ENCODE data around the gene TTC28. TPM values are rescaled to one million over a fixed set of nuclear protein-coding genes. Genes with fewer than 3 reads are reported as not detected.

Gene TTC28
- polyA plus RNA-seq, 4 donors, result 28.9 to 32.9 (median 31.0) TPM

DNA sequence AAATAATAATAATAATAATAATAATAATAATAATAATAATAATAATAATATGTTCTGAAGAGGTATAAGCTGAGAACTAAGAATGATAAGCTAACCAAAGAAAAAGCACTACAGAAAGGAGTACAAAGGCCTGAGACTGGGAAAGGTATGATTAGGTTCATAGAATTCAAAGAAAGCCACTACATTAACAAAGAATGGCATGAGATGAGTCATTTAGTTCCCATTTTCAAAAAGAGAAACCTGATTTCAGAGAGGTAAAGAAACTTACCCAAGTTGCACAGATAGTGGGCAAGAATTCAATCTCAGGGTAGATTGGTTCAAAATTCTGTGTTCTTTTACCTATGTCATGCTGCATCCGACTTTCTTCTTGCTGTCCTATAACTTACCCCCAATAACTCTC lies 350.9 kb downstream of the TTC28 start:
- DNase-seq (ENCODE audit: low read depth in 4 of 4, low spot score in 3 of 4), result no peak

DNA sequence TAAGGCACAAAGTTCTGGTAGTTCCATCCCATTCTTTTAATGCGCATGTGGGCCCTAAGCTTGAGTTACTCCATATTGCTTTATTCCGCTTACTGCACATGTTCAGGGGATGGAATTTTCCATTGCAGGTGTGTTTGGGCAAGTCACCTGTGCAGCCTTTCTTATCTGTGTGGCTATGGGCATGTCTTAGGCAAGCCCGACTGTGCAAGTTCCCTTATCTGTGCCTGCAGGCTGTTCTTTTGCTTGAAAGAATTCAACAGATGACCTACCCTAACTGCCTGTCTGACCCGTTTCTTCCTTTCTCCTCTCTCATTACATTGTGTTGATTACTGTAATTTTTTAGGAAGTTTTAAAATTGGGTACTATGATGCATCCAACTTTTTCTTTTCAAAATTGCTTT lies 363.6 kb downstream of the TTC28 start:
- no peak for DNase-seq (ENCODE audit: low read depth in 4 of 4, low spot score in 3 of 4)

DNA sequence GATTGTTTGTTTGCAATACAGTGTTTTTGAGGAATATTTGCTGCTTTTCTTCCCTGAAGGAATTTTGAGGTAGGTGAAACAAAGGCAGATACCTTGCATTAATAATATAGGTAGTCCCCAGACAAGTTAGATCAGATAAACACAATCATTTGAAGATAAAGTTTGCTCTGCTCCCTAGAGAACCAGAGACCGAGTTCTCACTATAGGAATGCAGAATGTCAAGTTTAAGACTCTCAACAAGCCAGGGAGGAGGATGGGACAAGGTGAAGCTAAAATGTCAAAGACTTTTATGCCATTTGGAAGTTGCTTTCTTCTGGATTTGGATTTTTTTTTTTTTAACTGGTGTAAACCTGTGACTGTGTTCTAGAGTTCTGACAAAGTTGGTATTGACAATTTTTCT lies 364.7 kb downstream of the TTC28 start:
- no peak for DNase-seq (ENCODE audit: low read depth in 4 of 4, low spot score in 3 of 4)

DNA sequence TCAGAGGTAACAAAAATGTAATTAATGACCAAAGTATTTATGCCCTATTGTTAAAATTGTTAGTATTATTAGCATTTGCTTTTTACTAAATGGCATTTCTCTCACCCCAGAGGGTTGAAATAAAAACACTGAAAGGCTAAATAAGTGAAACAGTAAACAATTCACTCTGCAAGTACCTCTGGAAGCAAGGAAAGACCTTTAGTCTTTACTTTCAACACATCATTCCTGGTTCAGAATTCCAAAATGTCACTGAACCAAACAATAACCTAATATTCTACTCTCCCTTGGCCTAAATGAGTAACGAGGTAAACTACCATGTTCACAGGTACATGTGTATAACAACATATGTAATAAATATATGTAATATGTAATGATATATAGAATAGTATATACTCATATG lies 369.3 kb downstream of the TTC28 start:
- DNase-seq (ENCODE audit: low read depth in 4 of 4, low spot score in 3 of 4), result no peak

DNA sequence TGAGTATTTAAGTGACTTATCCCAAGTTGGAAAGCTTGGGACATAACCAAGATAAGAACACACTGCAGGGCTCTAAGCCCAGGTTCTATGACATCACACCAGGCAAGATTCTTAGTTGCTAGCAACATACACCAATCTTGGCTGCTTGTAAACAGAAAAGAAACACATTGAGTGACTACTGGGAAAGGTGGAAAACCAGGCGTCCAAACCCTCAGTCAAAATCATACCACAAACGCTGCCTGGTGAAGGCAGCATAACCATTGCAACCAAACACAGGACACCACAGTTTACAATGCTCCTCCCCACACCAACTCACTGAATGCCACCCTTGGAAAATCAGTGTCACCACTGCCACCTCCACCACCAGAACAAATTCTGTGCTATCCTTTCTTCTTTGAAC lies 379.9 kb downstream of the TTC28 start:
- DNase-seq (ENCODE audit: low read depth in 4 of 4, low spot score in 3 of 4), result no peak

DNA sequence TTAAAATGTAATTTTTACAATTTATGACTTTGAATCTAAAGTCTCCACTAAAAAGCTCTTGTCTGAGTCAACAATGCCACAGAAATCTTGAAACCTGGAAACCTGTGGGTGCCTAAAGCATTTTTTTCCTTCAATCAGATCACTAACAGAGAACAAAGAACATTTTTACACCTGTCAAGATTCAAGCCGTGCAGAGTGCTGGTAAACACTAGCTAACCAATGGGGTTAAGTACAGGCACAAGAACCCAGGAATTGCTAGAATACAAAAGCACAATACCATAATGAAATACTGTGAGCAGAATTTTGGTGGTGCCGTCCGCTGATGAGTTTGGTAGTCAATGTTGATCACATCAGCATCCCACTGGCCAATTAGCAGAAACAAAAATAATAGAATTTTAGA lies 380.3 kb downstream of the TTC28 start:
- no peak for DNase-seq (ENCODE audit: low read depth in 4 of 4, low spot score in 3 of 4)

DNA sequence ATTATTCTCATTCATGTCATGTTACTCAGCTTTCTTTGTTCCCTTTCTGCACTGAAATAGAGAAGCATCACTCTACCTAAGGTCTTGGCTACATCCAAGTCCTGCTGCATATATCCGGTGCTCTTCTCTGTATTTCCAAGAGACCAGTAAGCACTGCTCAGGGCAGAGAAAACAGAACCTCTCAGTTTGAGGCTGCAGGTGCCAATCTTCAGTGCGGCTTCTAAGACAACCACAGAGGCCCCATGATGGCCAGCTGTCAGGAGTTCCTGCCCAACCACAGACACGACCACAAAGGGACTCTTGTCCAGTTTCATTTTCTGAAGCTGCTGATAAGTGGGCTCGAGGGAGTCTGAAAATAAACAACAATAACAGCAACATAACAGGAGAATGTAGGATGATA lies 382.1 kb downstream of the TTC28 start:
- no peak for DNase-seq (ENCODE audit: low read depth in 4 of 4, low spot score in 3 of 4)

DNA sequence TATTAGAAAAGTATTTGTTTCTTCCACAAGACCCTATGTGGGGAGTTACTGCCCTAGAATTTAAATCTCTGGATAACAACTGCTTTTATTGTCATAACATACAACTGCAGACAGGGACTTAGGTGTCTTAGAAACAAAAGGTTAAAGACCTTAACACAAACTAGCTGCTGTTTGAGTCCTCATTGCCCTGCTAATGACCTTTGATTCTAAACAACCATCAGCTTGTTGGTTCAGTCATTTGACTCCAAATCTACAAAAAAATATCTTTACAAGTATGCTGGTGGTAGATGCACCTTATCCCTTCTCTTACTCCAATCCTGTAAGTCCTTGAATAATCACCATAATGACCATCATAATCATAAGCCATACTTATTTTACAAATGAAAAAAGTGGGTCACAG lies 383.2 kb downstream of the TTC28 start:
- DNase-seq (ENCODE audit: low read depth in 4 of 4, low spot score in 3 of 4), result no peak

DNA sequence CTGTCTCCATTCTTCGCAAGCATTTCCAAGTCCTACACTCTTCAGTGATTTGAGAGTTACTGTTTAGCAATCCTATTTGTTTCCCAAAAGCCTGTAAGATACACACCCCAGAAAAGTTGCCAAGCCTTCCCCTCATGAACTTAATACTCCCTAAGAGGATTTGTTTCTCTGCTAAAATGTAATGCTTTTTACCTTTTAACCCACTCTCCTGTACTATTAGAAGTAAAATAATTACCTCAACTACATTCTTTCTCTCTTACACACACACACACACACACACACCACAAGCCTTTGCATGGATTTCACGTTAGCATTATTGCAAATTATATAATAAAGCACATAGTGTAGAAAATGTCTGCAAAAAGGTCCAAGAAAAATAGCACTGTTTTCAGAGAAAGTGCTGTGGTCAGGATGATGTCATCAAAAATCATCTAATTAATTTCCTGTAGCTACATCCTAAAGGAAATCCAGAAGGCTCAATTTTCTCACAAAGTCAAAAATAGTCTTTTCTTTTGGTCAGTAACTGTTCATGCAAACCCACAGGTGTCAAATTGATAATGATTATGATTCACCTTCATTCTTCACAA lies 396.5 kb downstream of the TTC28 start:
- no peak for DNase-seq (ENCODE audit: low read depth in 4 of 4, low spot score in 3 of 4)

DNA sequence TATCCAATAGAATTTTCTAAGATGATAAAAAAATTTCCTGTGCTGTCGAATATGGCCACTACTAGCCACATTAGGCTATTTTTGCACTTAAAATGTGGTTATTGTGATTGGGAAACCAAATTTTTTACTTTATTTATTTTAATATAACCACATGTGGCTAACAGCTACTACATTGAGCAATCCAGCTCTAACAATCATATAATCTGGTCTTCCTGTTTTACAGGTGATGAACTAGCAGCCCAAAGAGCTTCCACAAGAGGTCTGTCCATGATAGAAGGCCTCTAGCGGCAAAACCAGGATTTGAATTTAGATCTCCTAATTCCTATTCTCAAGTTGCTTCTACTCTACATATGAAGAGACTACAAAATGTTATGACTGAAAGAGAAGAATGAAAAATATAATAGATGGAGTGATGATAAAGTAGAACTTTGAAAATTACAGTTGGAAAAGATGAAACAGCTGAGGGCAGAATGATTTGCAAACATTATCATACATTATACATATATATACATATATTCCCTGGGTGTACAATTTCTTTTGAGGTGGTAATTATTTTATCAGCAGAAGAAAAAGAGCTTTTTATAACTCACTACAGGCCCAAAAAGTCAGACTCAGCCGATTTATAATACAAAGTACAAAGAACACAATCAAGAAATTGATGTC lies 397.1 kb downstream of the TTC28 start:
- no peak for DNase-seq (ENCODE audit: low read depth in 4 of 4, low spot score in 3 of 4)

DNA sequence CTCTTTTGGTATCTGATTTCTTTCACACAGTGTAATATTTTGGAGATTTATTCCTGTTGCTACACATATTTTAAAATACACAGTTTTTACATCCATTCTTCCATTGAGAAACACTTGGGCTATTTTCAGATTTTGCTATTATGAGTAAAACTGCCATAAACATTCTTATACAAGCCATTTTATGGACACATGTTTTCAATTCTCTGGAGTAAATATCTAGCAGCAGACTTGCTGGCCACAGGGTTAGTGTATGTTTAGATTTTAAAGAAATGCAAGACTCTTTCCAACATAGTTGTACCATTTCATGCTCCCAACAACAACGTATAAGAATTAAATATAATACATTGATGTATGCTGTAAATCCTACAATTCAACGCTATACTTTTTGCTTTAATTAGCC lies 399.8 kb downstream of the TTC28 start:
- DNase-seq (ENCODE audit: low read depth in 4 of 4, low spot score in 3 of 4), result no peak

DNA sequence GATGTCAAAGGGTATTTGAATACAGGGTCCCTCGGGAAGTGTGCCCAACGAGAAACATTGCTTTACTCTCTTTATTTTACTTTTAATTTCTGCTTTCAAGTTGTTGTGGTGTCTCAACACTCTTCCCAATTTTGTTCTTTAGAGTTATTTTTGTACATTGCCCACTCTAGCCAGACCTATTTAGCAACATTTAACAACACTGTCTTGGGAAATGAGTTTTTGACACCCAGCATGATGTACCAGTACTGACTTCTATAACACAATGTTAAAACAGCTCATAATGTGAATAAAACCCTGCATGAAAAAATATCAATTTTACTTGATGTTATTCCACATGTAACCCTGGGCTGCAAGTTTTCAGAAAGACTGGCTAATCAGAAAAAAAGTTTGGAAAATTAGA lies 410.4 kb downstream of the TTC28 start:
- DNase-seq (ENCODE audit: low read depth in 4 of 4, low spot score in 3 of 4), result no peak

DNA sequence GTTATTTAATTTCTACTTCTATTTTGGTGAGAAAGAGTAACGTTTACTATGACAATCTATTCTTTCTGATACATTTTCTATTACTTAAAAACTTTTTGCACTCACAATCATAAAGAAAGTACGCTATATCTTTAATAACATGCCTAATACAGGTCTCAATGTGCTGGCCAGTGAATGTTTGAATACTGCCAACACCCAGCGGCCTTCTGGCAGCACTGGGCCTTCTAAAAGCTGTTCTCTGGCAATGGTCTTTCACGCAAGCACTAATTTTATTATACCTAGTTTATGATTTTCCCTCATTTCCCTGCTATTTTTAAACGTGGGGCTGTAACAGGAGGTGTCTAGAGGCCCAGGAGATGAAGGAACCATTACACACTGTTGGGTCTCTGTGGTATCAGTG lies 410.8 kb downstream of the TTC28 start:
- no peak for DNase-seq (ENCODE audit: low read depth in 4 of 4, low spot score in 3 of 4)

DNA sequence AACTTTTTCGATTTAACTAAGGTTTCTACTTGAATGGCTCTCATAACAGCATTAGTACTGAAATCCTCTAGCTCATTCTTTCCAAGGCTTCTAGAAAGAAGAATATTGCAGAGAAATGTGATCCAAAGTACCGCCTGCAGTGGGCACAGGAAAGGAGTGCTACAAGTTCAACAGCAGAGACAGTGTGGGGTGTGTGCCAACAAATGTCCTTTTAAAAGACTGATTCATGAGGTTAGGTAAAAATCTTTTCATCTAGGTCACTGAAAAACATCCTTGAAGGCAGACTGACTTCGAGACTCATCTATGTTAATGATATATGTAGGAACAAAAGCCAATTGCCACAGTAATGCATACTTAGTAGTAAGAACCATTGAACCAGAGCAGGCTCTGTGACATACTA lies 411.5 kb downstream of the TTC28 start:
- DNase-seq (ENCODE audit: low read depth in 4 of 4, low spot score in 3 of 4), result no peak

DNA sequence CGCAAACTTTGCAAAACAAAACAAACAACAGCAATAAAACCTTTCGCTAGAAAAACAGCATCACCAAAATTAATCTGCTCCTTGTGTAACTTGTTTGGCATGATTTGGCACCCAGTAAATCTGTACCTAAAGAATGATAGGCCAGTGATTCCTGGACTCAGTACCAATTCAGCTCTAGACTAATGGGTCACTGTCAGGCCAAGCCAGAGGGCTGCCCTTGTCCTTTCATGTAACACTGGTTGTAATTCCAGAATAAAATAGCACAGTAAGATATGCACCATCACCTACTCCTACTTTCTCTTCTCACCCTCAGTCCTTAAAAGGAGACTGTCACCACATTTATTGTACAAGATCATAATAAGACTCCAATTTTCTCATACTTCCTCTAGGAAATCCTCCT lies 419.0 kb downstream of the TTC28 start:
- DNase-seq (ENCODE audit: low read depth in 4 of 4, low spot score in 3 of 4), result no peak

DNA sequence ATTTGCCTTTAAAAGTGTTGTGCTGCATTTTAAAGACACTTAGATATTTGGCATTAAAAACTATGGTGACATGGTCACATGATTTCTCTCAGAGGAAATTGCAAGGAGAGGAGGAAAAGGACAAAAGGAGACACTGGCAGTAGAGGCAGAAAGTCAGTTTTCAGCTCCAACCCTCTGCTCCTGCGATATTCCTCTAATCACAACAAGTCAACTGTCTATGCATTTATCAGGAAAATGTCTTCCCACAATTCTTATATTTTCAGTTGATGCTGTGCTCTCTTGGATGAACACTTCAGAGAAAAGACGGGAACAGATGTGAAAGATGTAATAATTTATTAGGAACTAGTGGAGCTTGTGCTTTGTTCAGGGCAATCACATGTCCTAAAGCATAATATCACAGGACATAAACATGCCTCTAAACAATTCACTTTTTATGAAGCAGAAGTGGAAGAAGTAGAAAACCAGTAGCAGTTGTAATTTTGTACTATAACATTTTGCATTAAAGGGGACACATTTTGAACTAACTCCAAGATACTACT lies 419.8 kb downstream of the TTC28 start:
- DNase-seq (ENCODE audit: low read depth in 4 of 4, low spot score in 3 of 4), result no peak

DNA sequence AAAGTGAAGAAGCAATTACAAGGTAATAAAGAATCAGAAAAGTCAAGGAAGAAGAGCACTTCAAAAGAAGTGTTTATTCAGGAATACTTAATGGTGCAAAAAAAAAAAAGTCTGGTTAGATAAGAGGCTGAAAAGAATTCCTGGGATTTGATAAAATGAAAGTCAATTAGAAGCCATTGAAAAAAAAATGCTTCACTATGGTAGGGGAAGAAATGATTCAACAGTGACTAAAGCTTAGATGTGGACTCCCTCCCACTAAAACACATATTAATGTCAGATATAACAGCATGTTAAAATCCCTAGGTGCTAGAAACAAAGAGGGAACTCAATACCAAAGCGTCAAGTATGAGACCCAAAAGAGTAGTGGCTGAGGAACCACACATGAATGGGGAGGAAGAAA lies 425.2 kb downstream of the TTC28 start:
- DNase-seq (ENCODE audit: low read depth in 4 of 4, low spot score in 3 of 4), result no peak

DNA sequence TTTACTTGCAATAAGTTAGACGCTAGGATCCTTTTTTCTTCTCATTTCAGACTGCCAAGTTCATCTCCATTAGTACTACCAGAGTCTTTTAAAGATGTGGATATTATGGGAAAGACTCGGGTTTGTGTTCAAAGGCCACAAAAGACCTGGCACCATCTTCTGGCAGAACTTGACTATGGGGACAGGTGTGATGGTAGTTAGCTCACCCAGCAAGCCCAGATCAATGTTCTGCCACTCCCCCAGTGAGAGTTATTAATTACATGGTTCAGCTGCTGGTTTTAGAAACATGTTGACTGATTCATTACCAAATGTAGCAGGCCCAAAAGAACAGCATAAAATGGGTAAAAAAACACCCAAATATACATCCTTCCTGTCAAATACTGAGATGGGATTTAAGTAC lies 427.1 kb downstream of the TTC28 start:
- no peak for DNase-seq (ENCODE audit: low read depth in 4 of 4, low spot score in 3 of 4)

DNA sequence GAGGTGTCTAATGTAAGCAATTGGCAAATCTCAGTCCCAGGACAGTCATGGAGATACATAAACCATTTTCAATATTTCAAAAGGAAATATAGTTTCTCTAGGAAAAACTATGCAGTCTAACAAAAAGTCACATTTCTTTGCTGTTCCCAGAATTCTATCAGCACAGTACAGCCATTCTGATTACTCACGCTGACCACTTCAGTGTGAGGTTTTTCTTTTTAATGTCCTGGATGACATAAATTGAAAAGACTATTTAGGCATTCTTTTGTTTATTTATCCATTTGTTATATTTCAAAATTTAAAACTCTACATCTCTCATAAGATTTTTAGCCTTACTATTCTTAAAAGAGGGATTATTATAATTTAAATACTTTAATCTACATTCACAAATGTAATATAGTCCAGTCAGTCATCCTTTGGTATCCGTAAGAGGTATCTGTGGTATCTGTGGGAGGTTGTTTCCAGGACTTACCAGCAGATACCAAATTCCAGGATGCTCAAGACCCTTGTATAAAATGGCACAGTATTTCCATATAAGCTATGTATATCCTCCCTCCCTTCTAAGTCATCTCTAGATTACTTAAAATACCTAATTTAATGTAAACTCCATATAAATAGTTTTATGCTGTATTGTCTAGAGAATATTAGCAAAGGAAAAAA lies 429.5 kb downstream of the TTC28 start:
- no peak for DNase-seq (ENCODE audit: low read depth in 4 of 4, low spot score in 3 of 4)

DNA sequence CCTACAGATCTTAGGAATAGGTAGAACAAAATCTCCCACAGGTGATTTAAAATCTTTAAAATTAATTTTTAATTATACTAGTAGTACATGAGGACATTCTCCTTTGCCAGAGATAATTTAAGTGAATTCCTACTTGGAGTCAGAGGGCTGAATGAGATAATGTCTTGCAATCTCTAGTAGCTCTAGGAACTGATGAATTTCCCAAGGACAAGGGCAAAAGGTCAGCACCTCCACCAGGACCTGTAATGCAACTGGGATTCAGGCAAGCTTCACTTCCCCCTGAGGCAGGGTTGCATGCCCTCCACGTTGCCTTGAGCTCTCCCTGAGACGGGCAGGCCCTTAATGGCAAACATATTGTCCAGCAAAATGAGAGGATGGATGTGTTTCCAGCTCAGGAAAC lies 430.2 kb downstream of the TTC28 start:
- no peak for DNase-seq (ENCODE audit: low read depth in 4 of 4, low spot score in 3 of 4)

DNA sequence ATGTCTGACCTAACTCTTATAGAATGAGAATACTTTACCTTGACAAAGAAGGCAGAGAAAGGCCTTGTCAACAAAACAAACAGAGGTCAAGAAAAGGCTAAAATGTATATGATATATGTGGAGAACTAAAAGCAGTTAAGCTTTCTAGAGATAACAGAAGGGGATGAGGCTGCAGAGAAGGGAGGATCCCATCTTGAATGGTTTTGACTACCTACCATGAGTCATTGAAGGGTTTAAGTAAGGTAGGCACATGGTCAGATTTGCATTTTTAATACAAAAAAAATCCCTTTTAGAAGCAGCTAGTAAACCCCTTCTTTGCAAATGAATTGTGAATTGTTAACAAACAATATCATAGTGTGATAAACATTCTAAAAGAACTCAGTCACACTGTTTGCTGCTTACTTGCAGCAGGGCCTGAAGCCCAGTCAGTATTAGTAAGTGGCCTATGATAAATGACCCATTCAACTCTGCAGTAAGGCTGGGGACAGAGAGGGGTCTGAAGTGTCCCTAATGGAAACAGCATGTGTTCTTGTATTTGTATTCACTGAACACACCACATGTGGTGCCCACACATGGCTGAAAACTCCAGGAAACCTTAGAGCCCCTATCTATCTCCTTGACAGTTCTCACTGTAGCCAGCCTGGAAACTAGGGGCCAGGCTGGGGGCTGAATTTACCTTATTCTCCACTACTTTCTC lies 431.8 kb downstream of the TTC28 start:
- no peak for DNase-seq (ENCODE audit: low read depth in 4 of 4, low spot score in 3 of 4)

DNA sequence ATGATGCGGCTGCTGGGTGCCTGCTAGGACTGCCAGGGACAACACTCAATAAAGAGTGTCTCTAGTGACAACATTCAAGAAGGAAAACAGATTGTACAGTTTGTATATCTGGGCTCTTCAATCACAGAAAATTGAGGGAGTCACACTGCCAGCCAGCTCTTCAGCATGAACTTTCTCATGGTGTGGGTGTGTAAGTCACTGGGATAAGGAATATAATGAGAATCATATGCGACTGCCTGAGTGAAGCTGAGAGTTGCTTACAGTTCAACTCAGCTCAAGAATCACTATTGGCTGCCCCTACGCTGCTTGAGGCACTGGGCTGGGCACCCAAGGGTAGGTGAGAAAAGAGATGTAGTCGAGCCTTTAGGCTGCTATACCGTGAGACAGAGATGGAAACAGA lies 432.5 kb downstream of the TTC28 start:
- DNase-seq (ENCODE audit: low read depth in 4 of 4, low spot score in 3 of 4), result no peak

Data from right renal pelvis (tissue), 4 donors.